ENCODE measurements around the gene GALNT16. TPM values are rescaled to one million over a fixed set of nuclear protein-coding genes. Genes with fewer than 3 reads are reported as not detected.

The GALNT16 gene
- total RNA-seq, 4 donors from 2014 or later = 2.2 to 7.1 (median 6.9) TPM

DNA sequence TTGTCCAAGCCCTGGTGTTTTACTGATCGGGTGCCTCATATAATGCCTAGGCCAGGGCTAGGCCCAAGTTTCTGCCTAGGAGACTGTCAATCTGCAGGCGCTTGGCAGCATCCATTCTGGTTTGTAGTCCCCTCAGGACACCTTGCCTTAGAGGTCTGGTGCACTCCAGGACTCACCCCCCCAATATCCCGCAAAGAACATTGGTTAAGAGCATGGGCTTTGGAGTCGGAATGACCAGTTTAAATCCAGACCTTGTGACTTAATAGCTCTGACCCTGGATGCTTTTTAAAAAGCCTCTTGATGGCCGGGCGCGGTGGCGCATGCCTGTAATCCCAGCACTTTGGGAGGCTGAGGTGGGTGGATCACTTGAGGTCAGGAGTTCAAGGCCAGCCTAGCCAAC, 60.0 kb downstream of the GALNT16 start:
- DNase-seq = no peak
- Histone ChIP-seq H3K9me3 (no peaks in the 10 kb centered on the region), H3K4me3 (replicated peaks in 1 of 3) (no peak overlapping the region), H3K36me3 (no peaks in the 10 kb centered on the region), H3K27ac (no peak overlapping the region), H3K4me1 (no peaks in the 10 kb centered on the region), H3K27me3 (no peaks in the 10 kb centered on the region)
- no peak for TF ChIP-seq POLR2A (IDR thresholded peaks at IDR 0.05)
- TF ChIP-seq, protein P1, sequence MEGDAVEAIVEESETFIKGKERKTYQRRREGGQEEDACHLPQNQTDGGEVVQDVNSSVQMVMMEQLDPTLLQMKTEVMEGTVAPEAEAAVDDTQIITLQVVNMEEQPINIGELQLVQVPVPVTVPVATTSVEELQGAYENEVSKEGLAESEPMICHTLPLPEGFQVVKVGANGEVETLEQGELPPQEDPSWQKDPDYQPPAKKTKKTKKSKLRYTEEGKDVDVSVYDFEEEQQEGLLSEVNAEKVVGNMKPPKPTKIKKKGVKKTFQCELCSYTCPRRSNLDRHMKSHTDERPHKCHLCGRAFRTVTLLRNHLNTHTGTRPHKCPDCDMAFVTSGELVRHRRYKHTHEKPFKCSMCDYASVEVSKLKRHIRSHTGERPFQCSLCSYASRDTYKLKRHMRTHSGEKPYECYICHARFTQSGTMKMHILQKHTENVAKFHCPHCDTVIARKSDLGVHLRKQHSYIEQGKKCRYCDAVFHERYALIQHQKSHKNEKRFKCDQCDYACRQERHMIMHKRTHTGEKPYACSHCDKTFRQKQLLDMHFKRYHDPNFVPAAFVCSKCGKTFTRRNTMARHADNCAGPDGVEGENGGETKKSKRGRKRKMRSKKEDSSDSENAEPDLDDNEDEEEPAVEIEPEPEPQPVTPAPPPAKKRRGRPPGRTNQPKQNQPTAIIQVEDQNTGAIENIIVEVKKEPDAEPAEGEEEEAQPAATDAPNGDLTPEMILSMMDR (IDR thresholded peaks at IDR 0.05) = no peak
- intact Hi-C loops (cut with DNase I) = no loop called here
- WGBS, 2 donors = 98 to 99% methylated on average over 8 of the region's 8 CpGs

GRCh38 chr14:69320581-69321365, 60.8 kb downstream of the GALNT16 start:
- H3K4me1 ChIP-seq = no peaks in the 10 kb centered on the region
- intact Hi-C loops (cut with DNase I) = no loop called here
- H3K36me3 ChIP-seq = no peaks in the 10 kb centered on the region
- 94 to 95% methylated on average over 16 to 18 of the region's 18 CpGs for WGBS, 2 donors
- H3K4me3 ChIP-seq (replicated peaks in 1 of 3) = no peak overlapping the region
- H3K27ac ChIP-seq = no peak overlapping the region
- no peaks in the 10 kb centered on the region for H3K27me3 ChIP-seq
- DNase-seq = no peak
- TF ChIP-seq, protein P1 (IDR thresholded peaks at IDR 0.05) = no peak
- TF ChIP-seq POLR2A (IDR thresholded peaks at IDR 0.05) = no peak
- no peaks in the 10 kb centered on the region for H3K9me3 ChIP-seq

DNA sequence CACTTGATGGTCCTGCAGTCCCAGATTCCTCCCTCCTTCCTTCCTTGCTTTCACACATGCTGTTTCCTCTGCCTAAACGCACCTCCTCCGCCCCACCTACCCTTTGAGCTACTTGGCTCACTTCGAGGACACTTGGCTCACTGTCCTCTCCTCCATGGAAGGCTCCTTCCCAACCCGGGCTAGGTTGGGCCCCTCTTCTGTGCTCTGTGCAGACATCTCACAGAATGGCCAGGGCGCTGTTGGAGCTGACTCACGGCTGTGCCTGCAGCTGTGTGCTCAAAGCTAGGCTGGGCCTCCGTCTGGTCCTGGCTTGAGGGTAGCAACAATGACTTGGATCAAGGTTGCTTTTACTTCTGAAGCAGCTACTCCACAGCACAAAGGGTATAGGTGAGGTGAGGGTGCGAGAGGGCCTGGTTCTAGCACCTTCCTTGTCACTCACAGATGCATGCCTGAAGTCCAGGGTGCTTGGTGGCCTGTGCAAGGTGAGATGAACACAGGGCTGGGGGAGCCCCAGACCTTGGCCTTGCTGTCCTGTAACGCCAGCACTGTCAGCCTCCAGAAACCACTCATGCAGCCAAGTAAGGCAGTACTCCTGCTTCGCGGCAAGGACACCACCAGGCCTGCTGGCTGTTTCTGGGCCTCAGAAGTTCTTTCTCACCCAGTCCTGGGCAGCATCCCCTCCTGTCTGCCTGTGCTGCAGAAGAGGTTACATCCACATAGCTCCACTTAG, 61.8 kb downstream of the GALNT16 start:
- no peak overlapping the region for H3K27ac ChIP-seq
- no peak overlapping the region for H3K4me3 ChIP-seq (replicated peaks in 1 of 3)
- DNase-seq = no peak
- H3K27me3 ChIP-seq = no peaks in the 10 kb centered on the region
- intact Hi-C loops (cut with DNase I) = no loop called here
- TF ChIP-seq POLR2A (IDR thresholded peaks at IDR 0.05) = no peak
- TF ChIP-seq, protein P1 (IDR thresholded peaks at IDR 0.05) = no peak
- no peaks in the 10 kb centered on the region for H3K4me1 ChIP-seq
- 61 to 76% methylated on average over 8 to 11 of the region's 11 CpGs for WGBS, 2 donors
- H3K36me3 ChIP-seq = no peaks in the 10 kb centered on the region
- H3K9me3 ChIP-seq = no peaks in the 10 kb centered on the region

DNA sequence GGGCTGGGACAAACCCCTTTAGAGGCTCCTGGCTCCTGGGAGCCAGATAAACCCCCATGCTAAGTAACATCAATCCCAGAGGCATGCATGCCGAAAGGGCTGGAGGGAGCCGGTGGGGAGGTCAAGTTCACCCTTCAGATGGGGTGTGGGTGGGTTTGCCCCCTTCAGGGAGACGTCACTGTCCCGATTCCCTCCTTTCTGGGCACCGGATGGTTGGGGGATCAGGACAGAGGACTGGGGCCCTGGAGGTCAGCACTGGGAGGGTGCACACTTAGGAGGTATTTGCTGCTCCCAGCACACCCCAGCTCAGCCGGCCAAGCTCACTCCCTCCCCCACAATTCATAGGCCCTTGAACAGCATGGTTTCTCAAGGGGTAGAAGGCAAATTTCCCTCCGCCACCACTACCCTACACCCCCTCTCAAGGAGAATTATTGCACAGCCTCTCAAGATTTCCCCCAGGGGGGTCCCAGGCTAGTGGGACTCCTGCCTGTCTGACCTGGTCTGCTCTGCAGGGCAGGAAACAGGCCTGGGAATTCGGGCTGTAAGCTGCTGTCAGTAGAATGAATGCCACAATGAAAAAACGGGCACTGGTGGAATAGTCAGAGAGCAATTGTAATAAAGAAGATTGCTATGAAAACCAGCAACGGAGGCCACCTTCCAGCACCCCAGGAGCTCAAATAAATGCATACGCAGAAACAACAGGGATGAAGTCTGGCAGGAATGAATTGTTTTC, 63.5 kb downstream of the GALNT16 start:
- intact Hi-C loops (cut with DNase I) = no loop called here
- no peak for DNase-seq
- H3K4me3 ChIP-seq (replicated peaks in 1 of 3) = no peak overlapping the region
- no peaks in the 10 kb centered on the region for H3K27me3 ChIP-seq
- H3K27ac ChIP-seq = no peak overlapping the region
- no peaks in the 10 kb centered on the region for H3K4me1 ChIP-seq
- H3K36me3 ChIP-seq = no peaks in the 10 kb centered on the region
- 79 to 82% methylated on average over 8 of the region's 11 CpGs for WGBS, 2 donors
- H3K9me3 ChIP-seq = no peaks in the 10 kb centered on the region
- TF ChIP-seq POLR2A (IDR thresholded peaks at IDR 0.05) = no peak
- TF ChIP-seq, protein P1 (IDR thresholded peaks at IDR 0.05) = no peak
